ENCODE measurements around the gene WDR44.

Gene WDR44

DNA sequence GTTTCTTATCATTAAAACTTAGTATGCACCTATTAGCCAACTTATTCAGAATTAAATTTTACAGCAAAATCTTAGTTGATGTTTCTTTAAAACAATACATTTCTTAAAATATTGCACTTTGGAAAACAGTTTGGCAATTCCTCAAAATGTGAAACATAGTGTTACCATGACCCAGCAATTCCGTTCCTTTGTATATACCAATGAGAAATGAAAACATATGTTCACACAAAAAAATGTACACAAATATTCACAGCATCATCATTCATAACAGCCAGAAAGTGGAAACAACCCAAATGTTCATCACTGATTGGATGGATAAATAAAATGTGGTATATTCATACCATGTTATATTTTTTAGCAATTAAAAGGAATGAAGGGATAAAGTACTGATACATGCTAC, 50.2 kb downstream of the WDR44 start:
- no peak overlapping the region for H3K27ac ChIP-seq (ENCODE audit: insufficient read depth, low read length, poor library complexity, severe bottlenecking)
- H3K27me3 ChIP-seq (replicated peaks; ENCODE audit: control insufficient read depth, insufficient read depth, low read length, poor library complexity, severe bottlenecking) = no peaks in the 10 kb centered on the region
- peaks cover 9% of the 10 kb centered on the region for H3K36me3 ChIP-seq (ENCODE audit: control insufficient read depth, insufficient read depth, low read length)
- no peaks in the 10 kb centered on the region for H3K4me1 ChIP-seq (ENCODE audit: control insufficient read depth, insufficient read depth, low read length, poor library complexity, severe bottlenecking)
- H3K4me3 ChIP-seq (ENCODE audit: insufficient read depth, low read depth, low read length, poor library complexity, severe bottlenecking) = no peak overlapping the region
- no peaks in the 10 kb centered on the region for H3K9me3 ChIP-seq (ENCODE audit: control insufficient read depth, low read length)
- DNase-seq = no peak

DNA sequence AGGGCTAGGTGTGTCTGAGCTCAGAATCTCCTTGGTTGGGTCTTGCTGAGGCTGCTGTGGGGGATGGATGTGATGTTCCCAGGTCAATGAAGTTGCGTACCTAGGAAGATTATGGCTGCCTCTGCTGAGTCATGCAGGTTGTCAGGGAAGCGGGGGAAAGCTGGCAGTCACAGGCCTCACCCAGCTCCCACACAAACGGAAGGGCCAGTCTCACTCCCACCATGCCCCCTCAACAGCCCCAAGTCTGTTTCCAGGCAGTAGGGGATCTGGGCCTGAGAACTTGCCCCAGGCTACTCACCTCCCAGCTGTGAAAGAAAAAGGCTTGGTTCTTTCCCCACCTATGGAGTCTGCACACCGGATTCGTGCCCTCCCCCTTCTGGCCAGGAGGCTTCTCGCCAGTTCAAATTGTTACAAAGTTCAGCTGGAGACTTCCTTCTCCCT, 72.9 kb downstream of the WDR44 start:
- Histone ChIP-seq H3K27ac (ENCODE audit: insufficient read depth, low read length, poor library complexity, severe bottlenecking) (no peak overlapping the region), H3K4me1 (ENCODE audit: control insufficient read depth, insufficient read depth, low read length, poor library complexity, severe bottlenecking) (no peaks in the 10 kb centered on the region), H3K36me3 (ENCODE audit: control insufficient read depth, insufficient read depth, low read length) (peaks cover 7% of the 10 kb centered on the region), H3K27me3 (replicated peaks; ENCODE audit: control insufficient read depth, insufficient read depth, low read length, poor library complexity, severe bottlenecking) (no peaks in the 10 kb centered on the region), H3K9me3 (ENCODE audit: control insufficient read depth, low read length) (no peaks in the 10 kb centered on the region), H3K4me3 (ENCODE audit: insufficient read depth, low read depth, low read length, poor library complexity, severe bottlenecking) (no peak overlapping the region)
- no peak for DNase-seq

DNA sequence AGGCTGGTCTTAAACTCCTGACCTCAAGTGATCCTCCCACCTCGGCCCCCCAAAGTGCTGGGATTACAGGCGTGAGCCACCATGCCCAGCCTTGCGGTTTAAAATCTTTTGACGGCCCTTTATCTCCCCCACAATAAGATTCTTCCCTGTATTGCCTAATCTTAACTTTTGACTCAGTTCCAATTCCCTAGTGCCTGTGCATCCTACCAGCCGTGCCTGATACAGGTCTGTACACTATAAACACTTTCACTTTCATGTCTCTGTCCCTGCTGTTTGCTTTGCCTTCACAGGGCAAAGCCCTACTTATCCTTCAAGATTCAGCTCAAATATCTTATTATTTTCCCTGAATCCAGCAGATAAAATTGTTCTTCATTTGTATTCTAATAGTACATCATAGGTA, 74.6 kb downstream of the WDR44 start:
- Histone ChIP-seq H3K4me3 (ENCODE audit: insufficient read depth, low read depth, low read length, poor library complexity, severe bottlenecking) (no peak overlapping the region), H3K27me3 (replicated peaks; ENCODE audit: control insufficient read depth, insufficient read depth, low read length, poor library complexity, severe bottlenecking) (no peaks in the 10 kb centered on the region), H3K36me3 (ENCODE audit: control insufficient read depth, insufficient read depth, low read length) (peaks cover 7% of the 10 kb centered on the region), H3K9me3 (ENCODE audit: control insufficient read depth, low read length) (no peaks in the 10 kb centered on the region), H3K4me1 (ENCODE audit: control insufficient read depth, insufficient read depth, low read length, poor library complexity, severe bottlenecking) (no peaks in the 10 kb centered on the region), H3K27ac (ENCODE audit: insufficient read depth, low read length, poor library complexity, severe bottlenecking) (no peak overlapping the region)
- DNase-seq = no peak

DNA sequence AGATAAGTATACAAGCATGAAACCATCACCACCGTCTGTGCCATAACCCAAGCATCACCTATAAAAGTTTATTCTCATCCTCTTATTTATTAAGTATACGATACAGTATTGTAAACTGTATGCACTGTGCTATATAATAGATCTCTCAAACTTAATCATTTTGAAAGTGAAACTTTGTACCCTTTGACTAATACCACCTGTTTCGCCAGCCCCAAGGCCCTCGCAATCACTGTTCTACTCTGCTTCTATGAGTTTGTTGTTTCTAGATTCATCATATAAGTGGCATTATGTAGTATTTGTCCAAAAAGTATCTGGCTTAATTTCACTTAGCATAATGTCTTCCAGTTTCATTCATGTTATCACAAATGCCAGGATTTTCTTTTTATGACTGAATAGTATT, 77.7 kb downstream of the WDR44 start:
- no peak for DNase-seq
- H3K9me3 ChIP-seq (ENCODE audit: control insufficient read depth, low read length) = no peaks in the 10 kb centered on the region
- no peaks in the 10 kb centered on the region for H3K27me3 ChIP-seq (replicated peaks; ENCODE audit: control insufficient read depth, insufficient read depth, low read length, poor library complexity, severe bottlenecking)
- peaks cover 7% of the 10 kb centered on the region for H3K36me3 ChIP-seq (ENCODE audit: control insufficient read depth, insufficient read depth, low read length)
- H3K27ac ChIP-seq (ENCODE audit: insufficient read depth, low read length, poor library complexity, severe bottlenecking) = no peak overlapping the region
- H3K4me1 ChIP-seq (ENCODE audit: control insufficient read depth, insufficient read depth, low read length, poor library complexity, severe bottlenecking) = no peaks in the 10 kb centered on the region
- H3K4me3 ChIP-seq (ENCODE audit: insufficient read depth, low read depth, low read length, poor library complexity, severe bottlenecking) = no peak overlapping the region

DNA sequence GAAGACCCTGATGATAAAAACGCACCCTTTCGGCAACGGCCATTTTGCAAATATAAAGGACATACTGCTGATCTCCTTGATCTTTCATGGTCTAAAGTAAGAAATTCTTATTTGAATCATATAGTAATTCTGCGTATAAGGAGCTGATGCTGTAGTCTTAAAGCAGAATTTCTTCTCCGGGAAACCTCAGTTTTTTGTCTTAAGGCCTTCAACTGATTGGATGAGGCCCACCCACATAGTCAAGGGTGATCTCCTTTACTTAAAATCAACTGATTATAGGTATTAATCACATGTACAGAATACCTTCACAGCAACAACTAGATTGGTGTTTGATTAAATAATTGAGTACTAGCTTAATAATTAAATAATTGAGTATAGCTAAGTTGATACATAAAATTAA, 86.9 kb downstream of the WDR44 start:
- H3K4me3 ChIP-seq (ENCODE audit: insufficient read depth, low read depth, low read length, poor library complexity, severe bottlenecking) = no peak overlapping the region
- peaks cover 6% of the 10 kb centered on the region for H3K36me3 ChIP-seq (ENCODE audit: control insufficient read depth, insufficient read depth, low read length)
- no peak for DNase-seq
- H3K4me1 ChIP-seq (ENCODE audit: control insufficient read depth, insufficient read depth, low read length, poor library complexity, severe bottlenecking) = no peaks in the 10 kb centered on the region
- no peak overlapping the region for H3K27ac ChIP-seq (ENCODE audit: insufficient read depth, low read length, poor library complexity, severe bottlenecking)
- no peaks in the 10 kb centered on the region for H3K27me3 ChIP-seq (replicated peaks; ENCODE audit: control insufficient read depth, insufficient read depth, low read length, poor library complexity, severe bottlenecking)
- H3K9me3 ChIP-seq (ENCODE audit: control insufficient read depth, low read length) = no peaks in the 10 kb centered on the region

DNA sequence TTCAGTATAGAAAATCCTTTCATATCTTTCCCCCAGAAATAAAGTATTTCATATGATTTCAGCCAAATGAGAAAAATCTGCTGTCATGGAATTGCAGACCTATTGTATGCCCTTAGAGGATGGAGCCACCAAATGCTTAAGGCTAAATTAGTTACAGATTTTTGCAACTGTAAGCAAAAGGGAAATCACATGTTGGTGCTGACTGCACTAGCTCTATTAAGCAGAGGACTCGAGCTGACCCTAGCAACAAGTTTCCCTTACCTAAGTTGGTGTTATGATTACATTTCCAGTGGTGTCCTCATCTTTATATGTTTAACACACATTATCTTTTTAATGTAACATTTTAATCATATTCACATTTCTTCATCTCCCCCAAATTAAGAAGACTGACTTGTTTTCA, 91.4 kb downstream of the WDR44 start:
- peaks cover 10% of the 10 kb centered on the region for H3K36me3 ChIP-seq (ENCODE audit: control insufficient read depth, insufficient read depth, low read length)
- no peaks in the 10 kb centered on the region for H3K4me1 ChIP-seq (ENCODE audit: control insufficient read depth, insufficient read depth, low read length, poor library complexity, severe bottlenecking)

DNA sequence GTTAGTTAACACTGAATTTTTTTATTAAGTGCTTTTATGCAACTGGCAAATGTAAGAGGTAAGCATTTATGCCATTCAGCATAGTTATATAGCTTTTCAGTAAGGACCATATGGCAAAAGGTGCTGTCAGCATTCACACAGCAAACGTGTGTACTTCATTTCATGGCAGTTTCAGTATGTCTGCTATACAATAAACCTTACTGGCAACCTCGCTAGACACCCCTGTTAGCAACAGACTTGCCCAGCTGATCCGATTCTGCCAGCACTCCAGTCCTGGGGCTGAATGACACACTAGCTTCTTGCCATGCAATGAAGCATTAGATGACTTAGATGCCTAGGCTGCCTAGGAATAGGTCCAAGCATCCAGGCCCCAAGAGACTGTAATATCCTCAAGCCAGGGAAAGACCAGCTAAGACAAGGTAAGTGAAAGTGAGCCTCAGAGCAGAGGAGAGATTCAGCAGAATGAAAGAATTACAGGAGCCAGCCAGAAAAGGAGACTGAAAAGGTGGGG, 102.4 kb downstream of the WDR44 start:
- Histone ChIP-seq H3K4me3 (ENCODE audit: insufficient read depth, low read depth, low read length, poor library complexity, severe bottlenecking) (no peak overlapping the region), H3K4me1 (ENCODE audit: control insufficient read depth, insufficient read depth, low read length, poor library complexity, severe bottlenecking) (no peaks in the 10 kb centered on the region), H3K27ac (ENCODE audit: insufficient read depth, low read length, poor library complexity, severe bottlenecking) (no peak overlapping the region), H3K36me3 (ENCODE audit: control insufficient read depth, insufficient read depth, low read length) (peaks cover 6% of the 10 kb centered on the region), H3K27me3 (replicated peaks; ENCODE audit: control insufficient read depth, insufficient read depth, low read length, poor library complexity, severe bottlenecking) (no peaks in the 10 kb centered on the region), H3K9me3 (ENCODE audit: control insufficient read depth, low read length) (no peaks in the 10 kb centered on the region)
- DNase-seq = no peak

More for the DNA sequence above, 91.4 kb downstream of the WDR44 start:
- no peak overlapping the region for H3K4me3 ChIP-seq (ENCODE audit: insufficient read depth, low read depth, low read length, poor library complexity, severe bottlenecking)
- H3K27me3 ChIP-seq (replicated peaks; ENCODE audit: control insufficient read depth, insufficient read depth, low read length, poor library complexity, severe bottlenecking) = no peaks in the 10 kb centered on the region
- no peak overlapping the region for H3K27ac ChIP-seq (ENCODE audit: insufficient read depth, low read length, poor library complexity, severe bottlenecking)
- DNase-seq = no peak
- H3K9me3 ChIP-seq (ENCODE audit: control insufficient read depth, low read length) = no peaks in the 10 kb centered on the region

DNA sequence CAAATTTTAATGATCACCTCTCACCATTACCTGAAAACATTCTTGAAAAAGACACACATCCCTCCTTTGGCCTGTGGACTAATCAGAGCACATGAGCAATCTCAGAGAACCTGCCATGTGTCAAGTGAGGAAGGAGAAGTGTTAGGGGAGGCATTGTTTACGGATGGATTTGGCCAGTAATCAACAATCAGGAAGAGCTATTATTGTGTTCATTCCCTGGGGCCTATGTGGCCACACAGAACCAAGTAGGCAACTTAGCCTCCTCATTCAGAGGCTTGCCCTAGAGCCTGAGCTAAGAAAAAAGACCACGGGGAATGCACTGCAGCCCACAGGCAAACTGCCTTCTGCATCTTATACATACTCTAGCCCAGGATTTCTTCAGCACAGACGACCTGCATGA, 109.1 kb downstream of the WDR44 start:
- H3K27me3 ChIP-seq (replicated peaks; ENCODE audit: control insufficient read depth, insufficient read depth, low read length, poor library complexity, severe bottlenecking) = no peaks in the 10 kb centered on the region
- no peaks in the 10 kb centered on the region for H3K36me3 ChIP-seq (ENCODE audit: control insufficient read depth, insufficient read depth, low read length)
- no peaks in the 10 kb centered on the region for H3K9me3 ChIP-seq (ENCODE audit: control insufficient read depth, low read length)
- no peak overlapping the region for H3K4me3 ChIP-seq (ENCODE audit: insufficient read depth, low read depth, low read length, poor library complexity, severe bottlenecking)
- H3K27ac ChIP-seq (ENCODE audit: insufficient read depth, low read length, poor library complexity, severe bottlenecking) = no peak overlapping the region
- H3K4me1 ChIP-seq (ENCODE audit: control insufficient read depth, insufficient read depth, low read length, poor library complexity, severe bottlenecking) = no peaks in the 10 kb centered on the region
- DNase-seq = no peak

DNA sequence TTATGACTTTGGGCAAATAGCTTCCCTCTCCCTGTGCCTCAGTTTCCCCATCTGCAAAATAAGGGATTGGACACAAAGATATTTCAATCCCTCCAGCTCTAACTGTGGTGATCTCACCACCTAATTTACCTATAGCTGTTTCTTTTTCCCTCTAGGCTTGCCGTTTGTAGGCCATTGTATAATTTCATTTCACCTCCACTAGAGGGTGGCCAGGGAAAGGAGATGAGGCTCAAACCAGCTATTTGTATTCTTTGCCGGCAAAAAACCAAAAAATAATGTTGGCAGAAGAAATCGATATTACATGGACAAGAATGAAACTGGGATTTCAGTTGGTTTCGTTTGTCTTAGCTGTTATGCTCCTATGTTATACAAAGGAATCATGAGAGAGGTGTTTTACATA, 113.6 kb downstream of the WDR44 start:
- Histone ChIP-seq H3K27me3 (replicated peaks; ENCODE audit: control insufficient read depth, insufficient read depth, low read length, poor library complexity, severe bottlenecking) (no peaks in the 10 kb centered on the region), H3K9me3 (ENCODE audit: control insufficient read depth, low read length) (no peaks in the 10 kb centered on the region), H3K36me3 (ENCODE audit: control insufficient read depth, insufficient read depth, low read length) (no peaks in the 10 kb centered on the region), H3K4me1 (ENCODE audit: control insufficient read depth, insufficient read depth, low read length, poor library complexity, severe bottlenecking) (no peaks in the 10 kb centered on the region), H3K27ac (ENCODE audit: insufficient read depth, low read length, poor library complexity, severe bottlenecking) (no peak overlapping the region), H3K4me3 (ENCODE audit: insufficient read depth, low read depth, low read length, poor library complexity, severe bottlenecking) (no peak overlapping the region)
- peak in 1 of 3 donors; percentile 7 for DNase-seq

DNA sequence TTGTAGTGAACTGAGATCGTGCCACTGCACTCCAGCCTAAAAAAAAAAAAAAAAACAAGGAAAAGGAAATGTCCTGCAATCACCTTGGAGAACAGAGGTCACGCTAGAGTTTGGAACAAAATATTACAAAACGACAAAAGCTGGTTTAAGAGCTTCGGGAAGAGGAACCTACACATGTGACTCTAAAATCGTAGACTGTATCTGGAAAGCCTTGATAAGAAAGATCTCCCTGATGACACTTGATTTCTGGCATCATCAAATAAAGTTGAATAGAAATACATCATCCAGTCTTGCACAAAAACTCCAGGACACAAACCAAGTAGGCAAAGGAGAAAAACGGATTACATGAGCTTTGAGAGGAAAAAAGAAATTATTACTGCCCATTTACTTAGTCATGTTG, 118.6 kb downstream of the WDR44 start:
- no peaks in the 10 kb centered on the region for H3K4me1 ChIP-seq (ENCODE audit: control insufficient read depth, insufficient read depth, low read length, poor library complexity, severe bottlenecking)
- no peak overlapping the region for H3K27ac ChIP-seq (ENCODE audit: insufficient read depth, low read length, poor library complexity, severe bottlenecking)
- H3K4me3 ChIP-seq (ENCODE audit: insufficient read depth, low read depth, low read length, poor library complexity, severe bottlenecking) = no peak overlapping the region
- H3K27me3 ChIP-seq (replicated peaks; ENCODE audit: control insufficient read depth, insufficient read depth, low read length, poor library complexity, severe bottlenecking) = no peaks in the 10 kb centered on the region
- no peaks in the 10 kb centered on the region for H3K9me3 ChIP-seq (ENCODE audit: control insufficient read depth, low read length)
- H3K36me3 ChIP-seq (ENCODE audit: control insufficient read depth, insufficient read depth, low read length) = no peaks in the 10 kb centered on the region
- DNase-seq = no peak

DNA sequence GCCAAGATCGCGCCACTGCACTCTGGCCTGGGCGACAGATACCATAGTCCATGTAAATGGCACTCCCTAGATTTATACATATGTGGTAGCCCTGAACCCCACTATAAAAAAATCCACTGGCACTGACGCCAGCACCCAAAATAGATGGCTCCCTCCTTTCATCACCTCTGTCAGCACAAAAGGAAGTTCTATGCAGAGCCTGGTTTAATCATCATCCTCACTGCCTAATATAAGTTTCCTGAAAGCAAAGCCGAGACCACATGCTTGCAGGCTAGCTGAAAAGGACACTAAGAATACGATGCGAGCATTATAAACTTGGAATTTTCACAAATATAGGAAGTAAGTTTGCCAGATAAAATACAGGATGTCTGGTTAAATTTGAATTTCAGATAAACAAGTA, 122.2 kb downstream of the WDR44 start:
- no peak for DNase-seq

More for the DNA sequence above, 122.2 kb downstream of the WDR44 start:
- no peaks in the 10 kb centered on the region for H3K27me3 ChIP-seq (replicated peaks; ENCODE audit: control insufficient read depth, insufficient read depth, low read length, poor library complexity, severe bottlenecking)
- H3K9me3 ChIP-seq (ENCODE audit: control insufficient read depth, low read length) = no peaks in the 10 kb centered on the region
- no peak overlapping the region for H3K27ac ChIP-seq (ENCODE audit: insufficient read depth, low read length, poor library complexity, severe bottlenecking)
- no peak overlapping the region for H3K4me3 ChIP-seq (ENCODE audit: insufficient read depth, low read depth, low read length, poor library complexity, severe bottlenecking)
- H3K36me3 ChIP-seq (ENCODE audit: control insufficient read depth, insufficient read depth, low read length) = no peaks in the 10 kb centered on the region
- no peaks in the 10 kb centered on the region for H3K4me1 ChIP-seq (ENCODE audit: control insufficient read depth, insufficient read depth, low read length, poor library complexity, severe bottlenecking)

Measured in effector memory CD4-positive, alpha-beta T cell (primary cell).